ENCODE results near the gene CYB561.

CYB561 gene

GRCh38 chr17:63488851-63489250, 42.7 kb upstream of the CYB561 start:
- intact Hi-C loops (cut with DNase I; ENCODE audit: low total_unique reads), result no loop called here
- no peak for DNase-seq
- H3K9me3 ChIP-seq, result no peaks in the 10 kb centered on the region

GRCh38 chr17:63487014-63487339, 40.9 kb upstream of the CYB561 start:
- intact Hi-C loops (cut with DNase I; ENCODE audit: low total_unique reads), result no loop called here

More at GRCh38 chr17:63488851-63489250, 42.7 kb upstream of the CYB561 start:
- Histone ChIP-seq H3K36me3 (peaks cover 0 to 6% (median 0%) of the 10 kb centered on the region in 3 donors), H3K4me1 (no peaks in the 10 kb centered on the region), H3K4me3 (no peak overlapping the region), H3K27me3 (peaks cover 0 to 14% of the 10 kb centered on the region in 2 donors), H3K27ac (no peak overlapping the region)
- TF ChIP-seq CTCF (IDR thresholded peaks at IDR 0.05), result no peak

GRCh38 chr17:63486317-63487013, 40.4 kb upstream of the CYB561 start:
- H3K27me3 ChIP-seq, result peaks cover 0 to 19% of the 10 kb centered on the region in 2 donors
- no peaks in the 10 kb centered on the region for H3K4me1 ChIP-seq
- intact Hi-C loops (cut with DNase I; ENCODE audit: low total_unique reads), result no loop called here
- no peak for TF ChIP-seq CTCF (IDR thresholded peaks at IDR 0.05)
- no peaks in the 10 kb centered on the region for H3K9me3 ChIP-seq
- no peak overlapping the region for H3K27ac ChIP-seq
- peaks cover 0 to 6% (median 0%) of the 10 kb centered on the region in 3 donors for H3K36me3 ChIP-seq
- no peak for DNase-seq
- no peak overlapping the region for H3K4me3 ChIP-seq

More at GRCh38 chr17:63487014-63487339, 40.9 kb upstream of the CYB561 start:
- Histone ChIP-seq H3K36me3 (peaks cover 0 to 6% (median 0%) of the 10 kb centered on the region in 3 donors), H3K4me3 (no peak overlapping the region), H3K4me1 (no peaks in the 10 kb centered on the region), H3K27ac (no peak overlapping the region), H3K9me3 (no peaks in the 10 kb centered on the region), H3K27me3 (peaks cover 0 to 14% of the 10 kb centered on the region in 2 donors)
- no peak for TF ChIP-seq CTCF (IDR thresholded peaks at IDR 0.05)
- DNase-seq, result no peak

GRCh38 chr17:63483655-63484575, 37.8 kb upstream of the CYB561 start:
- no peak for TF ChIP-seq CTCF (IDR thresholded peaks at IDR 0.05)
- no peak for DNase-seq
- intact Hi-C loops (cut with DNase I; ENCODE audit: low total_unique reads), result no loop called here

GRCh38 chr17:63483038-63483437, 36.9 kb upstream of the CYB561 start:
- TF ChIP-seq CTCF (IDR thresholded peaks at IDR 0.05), result no peak

More at GRCh38 chr17:63483655-63484575, 37.8 kb upstream of the CYB561 start:
- no peaks in the 10 kb centered on the region for H3K9me3 ChIP-seq
- peaks cover 0 to 40% of the 10 kb centered on the region in 2 donors for H3K27me3 ChIP-seq
- no peaks in the 10 kb centered on the region for H3K4me1 ChIP-seq
- H3K4me3 ChIP-seq, result no peak overlapping the region
- peaks cover 0 to 4% (median 0%) of the 10 kb centered on the region in 3 donors for H3K36me3 ChIP-seq
- H3K27ac ChIP-seq, result no peak overlapping the region

More at GRCh38 chr17:63483038-63483437, 36.9 kb upstream of the CYB561 start:
- Histone ChIP-seq H3K9me3 (no peaks in the 10 kb centered on the region), H3K4me1 (peaks cover 0 to 8% (median under 1%) of the 10 kb centered on the region in 4 donors), H3K27ac (no peak overlapping the region), H3K36me3 (no peaks in the 10 kb centered on the region), H3K4me3 (no peak overlapping the region), H3K27me3 (peaks cover 0 to 47% of the 10 kb centered on the region in 2 donors)
- DNase-seq, result no peak
- intact Hi-C loops (cut with DNase I; ENCODE audit: low total_unique reads), result no loop called here

Measured in tibial artery (tissue), 4 donors.